A673 (cell line): ENCODE results near the gene MCF2L2.

ENCODE experiments used
- EZH2 ChIP-seq: fragments of 200-600 bp; sonication (generic); IDR thresholded peaks from 2 replicates; pipeline ENCODE4 v1.6.1; 2017; ENCODE audit warnings: borderline replicate concordance, low read depth, mild to moderate bottlenecking, mixed read lengths, antibody characterized with exemption, low read length; ENCODE audit not compliant: poor library complexity, severe bottlenecking
- TF ChIP-seq, protein P1 (sequence below): fragments of 300-800, 200-600 bp; sonication (generic); conservative IDR thresholded peaks from 2 replicates; pipeline ENCODE4 v1.5.1; 2017; ENCODE audit warnings: low read depth, mild to moderate bottlenecking, antibody characterized with exemption, low read length, moderate library complexity, mixed read lengths

GRCh38 chr3:183409219-183409618 lies 19.2 kb downstream of the MCF2L2 start:
- TF ChIP-seq, protein P1, sequence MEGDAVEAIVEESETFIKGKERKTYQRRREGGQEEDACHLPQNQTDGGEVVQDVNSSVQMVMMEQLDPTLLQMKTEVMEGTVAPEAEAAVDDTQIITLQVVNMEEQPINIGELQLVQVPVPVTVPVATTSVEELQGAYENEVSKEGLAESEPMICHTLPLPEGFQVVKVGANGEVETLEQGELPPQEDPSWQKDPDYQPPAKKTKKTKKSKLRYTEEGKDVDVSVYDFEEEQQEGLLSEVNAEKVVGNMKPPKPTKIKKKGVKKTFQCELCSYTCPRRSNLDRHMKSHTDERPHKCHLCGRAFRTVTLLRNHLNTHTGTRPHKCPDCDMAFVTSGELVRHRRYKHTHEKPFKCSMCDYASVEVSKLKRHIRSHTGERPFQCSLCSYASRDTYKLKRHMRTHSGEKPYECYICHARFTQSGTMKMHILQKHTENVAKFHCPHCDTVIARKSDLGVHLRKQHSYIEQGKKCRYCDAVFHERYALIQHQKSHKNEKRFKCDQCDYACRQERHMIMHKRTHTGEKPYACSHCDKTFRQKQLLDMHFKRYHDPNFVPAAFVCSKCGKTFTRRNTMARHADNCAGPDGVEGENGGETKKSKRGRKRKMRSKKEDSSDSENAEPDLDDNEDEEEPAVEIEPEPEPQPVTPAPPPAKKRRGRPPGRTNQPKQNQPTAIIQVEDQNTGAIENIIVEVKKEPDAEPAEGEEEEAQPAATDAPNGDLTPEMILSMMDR: no peak
- TF ChIP-seq EZH2: no peak
